Epithelial cell of umbilical artery (primary cell): ENCODE data around the gene TMPRSS11B. TPM values are rescaled to one million over a fixed set of nuclear protein-coding genes. Genes with fewer than 3 reads are reported as not detected.

Experiments used
- total RNA-seq: library from RNA; depleted of rRNA; stranded (reverse); fragments of >200 nt; gene quantifications from 2 replicates; pipeline ENCODE4 v1.2.3, GENCODE V29; 2014

TMPRSS11B gene
- not detected in 2 replicates for total RNA-seq

GRCh38 chr4:68245594-68245993, at the start of gene TMPRSS11B:
TSS of gene TMPRSS11B (minus strand) at chr4:68245694. CDS start at chr4:68245558, 136 bp downstream.

Other genes starting within 250 kb of the TMPRSS11B start
- not detected in 2 replicates for gene TMPRSS11F, start 115.8 kb downstream of the TMPRSS11B start, total RNA-seq
- gene YTHDC1, start 104.4 kb upstream of the TMPRSS11B start, total RNA-seq, result 32.5 and 36.9 TPM in 2 replicates
- not detected in 2 replicates for gene TMPRSS11E, start 201.8 kb upstream of the TMPRSS11B start, total RNA-seq